Colonic mucosa (tissue), 4 donors: ENCODE measurements around the gene UCK1. TPM values are rescaled to one million over a fixed set of nuclear protein-coding genes. Genes with fewer than 3 reads are reported as not detected.
A peak's percentile ranks its signal among the peaks of the same experiment; 100 is the strongest.

Source experiments
- DNase-seq: peaks from one replicate; pipeline ENCODE4 v3.0.0-alpha.2; 2020
- H3K27ac ChIP-seq: fragments of 200-600 bp; one replicate; pipeline ENCODE4 v1.8.0; 2021
- H3K27me3 ChIP-seq: fragments of 200-600 bp; one replicate; pipeline ENCODE4 v1.8.0; 2021
- H3K36me3 ChIP-seq: fragments of 200-600 bp; one replicate; pipeline ENCODE4 v1.8.0; 2021
- H3K4me1 ChIP-seq: fragments of 200-600 bp; one replicate; pipeline ENCODE4 v1.8.0; 2021; ENCODE audit warnings: mild to moderate bottlenecking
- H3K4me3 ChIP-seq: fragments of 200-600 bp; one replicate; pipeline ENCODE4 v1.8.0; 2021
- H3K9ac ChIP-seq, 2 donors: one replicate each; pipeline ENCODE4 v1.7.0; 2013; ENCODE audit warnings: control low read depth in 2 of 2, low read depth in 2 of 2, low read length in 2 of 2
- H3K9me3 ChIP-seq: fragments of 200-600 bp; one replicate; pipeline ENCODE4 v1.8.0; 2021
- intact Hi-C: fragments of 100-400 bp; cut with DNase I; formaldehyde crosslinking; loops from one replicate; pipeline ENCODE4 v1.14.1; 2022
- total RNA-seq, 2 donors: library from RNA; stranded (reverse); fragmentation: NEBNext Ultra II Directional in 1 of 2; extraction: Animal tissue kit (Norgen Biotek cat#: 25700) in 1 of 2; gene quantifications; one replicate each; pipeline ENCODE4 v1.2.1, GENCODE V29; 2021
- TF ChIP-seq, protein P1 (sequence below): fragments of 200-600 bp; IDR thresholded peaks from one replicate; pipeline ENCODE4 v1.8.0; 2022; ENCODE audit warnings: antibody characterized with exemption, mild to moderate bottlenecking
- donor health status: healthy.
- donor health status: DM: no; HTN: no; CAD: no.
- donor health status: DM: no; HTN: no; CAD: no.

Gene UCK1
- total RNA-seq, 2 donors from 2014 or later = 20.2 to 29.3 TPM

GRCh38 chr9:131482343-131483006, 48.6 kb downstream of the UCK1 start:
- H3K27me3 ChIP-seq = no peaks in the 10 kb centered on the region
- TF ChIP-seq, protein P1, sequence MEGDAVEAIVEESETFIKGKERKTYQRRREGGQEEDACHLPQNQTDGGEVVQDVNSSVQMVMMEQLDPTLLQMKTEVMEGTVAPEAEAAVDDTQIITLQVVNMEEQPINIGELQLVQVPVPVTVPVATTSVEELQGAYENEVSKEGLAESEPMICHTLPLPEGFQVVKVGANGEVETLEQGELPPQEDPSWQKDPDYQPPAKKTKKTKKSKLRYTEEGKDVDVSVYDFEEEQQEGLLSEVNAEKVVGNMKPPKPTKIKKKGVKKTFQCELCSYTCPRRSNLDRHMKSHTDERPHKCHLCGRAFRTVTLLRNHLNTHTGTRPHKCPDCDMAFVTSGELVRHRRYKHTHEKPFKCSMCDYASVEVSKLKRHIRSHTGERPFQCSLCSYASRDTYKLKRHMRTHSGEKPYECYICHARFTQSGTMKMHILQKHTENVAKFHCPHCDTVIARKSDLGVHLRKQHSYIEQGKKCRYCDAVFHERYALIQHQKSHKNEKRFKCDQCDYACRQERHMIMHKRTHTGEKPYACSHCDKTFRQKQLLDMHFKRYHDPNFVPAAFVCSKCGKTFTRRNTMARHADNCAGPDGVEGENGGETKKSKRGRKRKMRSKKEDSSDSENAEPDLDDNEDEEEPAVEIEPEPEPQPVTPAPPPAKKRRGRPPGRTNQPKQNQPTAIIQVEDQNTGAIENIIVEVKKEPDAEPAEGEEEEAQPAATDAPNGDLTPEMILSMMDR = no peak
- peaks cover 39% of the 10 kb centered on the region for H3K36me3 ChIP-seq
- H3K27ac ChIP-seq = no peak overlapping the region
- no peak overlapping the region for H3K9ac ChIP-seq
- H3K9me3 ChIP-seq = no peaks in the 10 kb centered on the region
- no peak overlapping the region for H3K4me3 ChIP-seq
- no peaks in the 10 kb centered on the region for H3K4me1 ChIP-seq
- no peak for DNase-seq
- intact Hi-C loops = no loop called here

GRCh38 chr9:131481441-131482342, 49.4 kb downstream of the UCK1 start:
- TF ChIP-seq, protein P1 = no peak
- Histone ChIP-seq H3K9ac (no peak overlapping the region), H3K4me1 (no peaks in the 10 kb centered on the region), H3K4me3 (no peak overlapping the region), H3K27ac (no peak overlapping the region), H3K9me3 (no peaks in the 10 kb centered on the region), H3K27me3 (no peaks in the 10 kb centered on the region), H3K36me3 (peaks cover 47% of the 10 kb centered on the region)
- intact Hi-C loops = no loop called here
- DNase-seq = no peak

DNA sequence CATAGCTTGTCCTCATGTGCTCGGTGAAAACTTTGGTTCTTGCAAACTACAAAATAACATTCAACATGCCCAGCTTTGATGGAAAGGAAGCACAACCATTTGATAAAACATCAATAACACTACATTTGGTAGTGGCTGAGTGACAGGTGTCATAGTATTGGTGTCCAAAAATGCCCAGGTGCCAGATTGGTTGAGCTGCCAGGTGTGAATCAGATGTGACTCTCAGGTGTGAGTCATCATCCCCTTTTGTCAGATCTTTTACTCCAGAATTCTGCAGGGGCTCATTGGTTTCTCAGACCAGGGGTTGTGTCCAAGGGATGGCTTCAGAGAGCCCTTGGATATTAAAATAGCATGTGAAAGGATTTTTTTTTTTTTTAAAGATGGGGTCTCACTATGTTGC, 50.8 kb downstream of the UCK1 start:
- Histone ChIP-seq H3K27me3 (no peaks in the 10 kb centered on the region), H3K36me3 (peaks cover 55% of the 10 kb centered on the region), H3K9ac (no peak overlapping the region), H3K9me3 (no peaks in the 10 kb centered on the region), H3K4me1 (no peaks in the 10 kb centered on the region), H3K27ac (no peak overlapping the region), H3K4me3 (no peak overlapping the region)
- no peak for DNase-seq
- TF ChIP-seq, protein P1 = no peak
- intact Hi-C loops = no loop called here

- intact Hi-C loops = loop anchor here (2.0 kb wide), 1 partner anchor 128 kb away; no protein-coding TSS in a partner anchor
- Histone ChIP-seq H3K9me3 (no peaks in the 10 kb centered on the region), H3K27me3 (no peaks in the 10 kb centered on the region), H3K36me3 (peaks cover 52% of the 10 kb centered on the region), H3K27ac (no peak overlapping the region), H3K4me3 (no peak overlapping the region), H3K9ac (no peak overlapping the region), H3K4me1 (no peaks in the 10 kb centered on the region)
- no peak for DNase-seq
- TF ChIP-seq, protein P1 = no peak
These were observed 52.2 kb downstream of the UCK1 start for GRCh38 chr9:131478911-131479310.

GRCh38 chr9:131478421-131478868, 52.6 kb downstream of the UCK1 start:
- Histone ChIP-seq H3K27me3 (no peaks in the 10 kb centered on the region), H3K9ac (no peak overlapping the region), H3K27ac (no peak overlapping the region), H3K9me3 (no peaks in the 10 kb centered on the region), H3K4me3 (no peak overlapping the region), H3K4me1 (no peaks in the 10 kb centered on the region), H3K36me3 (peaks cover 52% of the 10 kb centered on the region)
- intact Hi-C loops = loop anchor here (2.0 kb wide), 1 partner anchor 128 kb away; no protein-coding TSS in a partner anchor
- peak; percentile 33 for DNase-seq
- TF ChIP-seq, protein P1 = peak; percentile 32
